HEK293 (cell line): Measurements from ENCODE around the gene GDAP1L1.

Source experiments
- TF ChIP-seq, protein P1 (sequence below): fragments of 450-650 bp; formaldehyde crosslinking; IDR thresholded peaks from 2 replicates; pipeline ENCODE4 v1.5.1; 2016; ENCODE audit warnings: missing biosample characterization, missing genetic modification characterization
- TF ChIP-seq, protein P2 (sequence below): fragments of 450-650 bp; formaldehyde crosslinking; IDR thresholded peaks from 2 replicates; pipeline ENCODE4 v1.5.1; 2017; ENCODE audit warnings: missing biosample characterization, missing genetic modification characterization

DNA sequence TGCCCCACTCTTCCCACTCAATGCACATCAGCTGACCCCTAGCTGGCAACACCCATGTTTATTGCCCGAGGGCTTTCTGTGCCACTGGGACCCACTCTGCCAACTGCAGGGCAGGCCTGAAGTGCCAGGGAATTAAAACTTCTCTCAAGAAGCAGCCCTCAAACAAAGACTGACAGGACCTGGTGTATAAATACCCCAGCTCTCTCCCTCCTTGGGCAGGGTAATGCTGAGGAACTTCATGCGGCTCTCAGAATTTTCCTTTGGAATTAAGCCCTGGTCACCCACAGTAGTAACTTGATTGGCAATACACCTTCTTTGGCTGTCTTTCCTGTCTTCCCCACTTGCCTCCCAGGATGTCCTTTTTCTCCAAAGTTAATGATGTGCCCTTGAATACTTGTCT lies 5.3 kb upstream of the GDAP1L1 start:
- TF ChIP-seq, protein P1, sequence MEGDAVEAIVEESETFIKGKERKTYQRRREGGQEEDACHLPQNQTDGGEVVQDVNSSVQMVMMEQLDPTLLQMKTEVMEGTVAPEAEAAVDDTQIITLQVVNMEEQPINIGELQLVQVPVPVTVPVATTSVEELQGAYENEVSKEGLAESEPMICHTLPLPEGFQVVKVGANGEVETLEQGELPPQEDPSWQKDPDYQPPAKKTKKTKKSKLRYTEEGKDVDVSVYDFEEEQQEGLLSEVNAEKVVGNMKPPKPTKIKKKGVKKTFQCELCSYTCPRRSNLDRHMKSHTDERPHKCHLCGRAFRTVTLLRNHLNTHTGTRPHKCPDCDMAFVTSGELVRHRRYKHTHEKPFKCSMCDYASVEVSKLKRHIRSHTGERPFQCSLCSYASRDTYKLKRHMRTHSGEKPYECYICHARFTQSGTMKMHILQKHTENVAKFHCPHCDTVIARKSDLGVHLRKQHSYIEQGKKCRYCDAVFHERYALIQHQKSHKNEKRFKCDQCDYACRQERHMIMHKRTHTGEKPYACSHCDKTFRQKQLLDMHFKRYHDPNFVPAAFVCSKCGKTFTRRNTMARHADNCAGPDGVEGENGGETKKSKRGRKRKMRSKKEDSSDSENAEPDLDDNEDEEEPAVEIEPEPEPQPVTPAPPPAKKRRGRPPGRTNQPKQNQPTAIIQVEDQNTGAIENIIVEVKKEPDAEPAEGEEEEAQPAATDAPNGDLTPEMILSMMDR (tag by site-specific recombination): no peak
- TF ChIP-seq, protein P2, sequence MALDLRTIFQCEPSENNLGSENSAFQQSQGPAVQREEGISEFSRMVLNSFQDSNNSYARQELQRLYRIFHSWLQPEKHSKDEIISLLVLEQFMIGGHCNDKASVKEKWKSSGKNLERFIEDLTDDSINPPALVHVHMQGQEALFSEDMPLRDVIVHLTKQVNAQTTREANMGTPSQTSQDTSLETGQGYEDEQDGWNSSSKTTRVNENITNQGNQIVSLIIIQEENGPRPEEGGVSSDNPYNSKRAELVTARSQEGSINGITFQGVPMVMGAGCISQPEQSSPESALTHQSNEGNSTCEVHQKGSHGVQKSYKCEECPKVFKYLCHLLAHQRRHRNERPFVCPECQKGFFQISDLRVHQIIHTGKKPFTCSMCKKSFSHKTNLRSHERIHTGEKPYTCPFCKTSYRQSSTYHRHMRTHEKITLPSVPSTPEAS (tag by site-specific recombination): no peak
